GM12891 (cell line): ENCODE data around the gene CSGALNACT2.

Experiments
- PAX5 ChIP-seq: IDR thresholded peaks from 2 replicates; pipeline ENCODE4 v1.6.1; 2011; ENCODE audit warnings: low read length, moderate library complexity, mild to moderate bottlenecking; ENCODE audit not compliant: insufficient read depth, severe bottlenecking
- POLR2A ChIP-seq: IDR thresholded peaks from 2 replicates; pipeline ENCODE4 v1.6.1; 2011; ENCODE audit warnings: low read depth, low read length, control low read depth
- POLR2AphosphoS5 ChIP-seq: IDR thresholded peaks from 2 replicates; pipeline ENCODE4 v1.6.1; 2011; ENCODE audit warnings: low read depth, low read length, control low read depth
- POU2F2 ChIP-seq: IDR thresholded peaks from 2 replicates; pipeline ENCODE4 v1.6.1; 2011; ENCODE audit warnings: low read depth, mild to moderate bottlenecking, control low read depth, low read length, moderate library complexity
- SPI1 ChIP-seq: IDR thresholded peaks from 2 replicates; pipeline ENCODE4 v1.6.1; 2011; ENCODE audit warnings: low read depth, low read length, control low read depth
- TAF1 ChIP-seq: IDR thresholded peaks from 2 replicates; pipeline ENCODE4 v1.6.1; 2011; ENCODE audit warnings: low read depth, low read length, control low read depth

DNA sequence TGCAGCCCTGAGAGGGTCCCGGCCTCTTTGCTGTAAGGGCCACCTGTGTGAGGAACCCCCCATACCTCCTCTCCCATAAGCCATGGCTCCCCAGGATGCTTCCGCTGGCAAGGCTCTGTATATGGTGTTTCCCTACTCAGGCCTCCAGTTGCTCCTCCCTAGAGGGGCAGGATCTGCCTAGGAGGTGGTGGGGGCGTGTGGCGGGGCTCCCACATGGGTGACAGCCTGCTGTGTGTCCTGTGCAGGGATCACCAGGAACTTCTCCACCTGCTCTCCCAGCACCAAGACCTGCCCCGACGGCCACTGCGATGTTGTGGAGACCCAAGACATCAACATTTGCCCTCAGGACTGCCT is 25.7 kb upstream of the CSGALNACT2 start:
- TF ChIP-seq TAF1: no peak
- no peak for TF ChIP-seq POLR2A
- no peak for TF ChIP-seq POLR2AphosphoS5
- TF ChIP-seq POU2F2: no peak
- no peak for TF ChIP-seq SPI1
- TF ChIP-seq PAX5: no peak
